ENCODE data around the gene DNAJC5.

- TF ChIP-seq POLR2A (IDR thresholded peaks at IDR 0.05) (no peak), CTCF (IDR thresholded peaks at IDR 0.05) (no peak)
Observed at GRCh38 chr20:63860325-63861051, 34.4 kb upstream of the DNAJC5 start.
